Measurements from ENCODE around the gene SETDB1. TPM values are rescaled to one million over a fixed set of nuclear protein-coding genes. Genes with fewer than 3 reads are reported as not detected.

SETDB1 gene
- total RNA-seq, 1 donor = 30.7 TPM

GRCh38 chr1:150981177-150981804, 55.1 kb downstream of the SETDB1 start:
- H3K4me3 ChIP-seq (ENCODE audit: low read depth, low read length) = no peak overlapping the region
- DNase-seq (ENCODE audit: low read depth) = no peak
- TF ChIP-seq CTCF (IDR thresholded peaks at IDR 0.05; ENCODE audit: insufficient read depth, low read length) = no peak

- DNase-seq (ENCODE audit: low read depth) = no peak
- no peak within 1 kb of the TSS for H3K4me3 ChIP-seq (ENCODE audit: low read depth, low read length)
- TF ChIP-seq CTCF (IDR thresholded peaks at IDR 0.05; ENCODE audit: insufficient read depth, low read length) = no peak
Observed at GRCh38 chr1:150981805-150982712, 55.9 kb downstream of the SETDB1 start, which contains the start of gene ANXA9. ANXA9 (plus strand) TSS chr1:150982292; CDS start chr1:150983106, 814 bp downstream.

GRCh38 chr1:150985179-150985825, 59.1 kb downstream of the SETDB1 start:
- TF ChIP-seq CTCF (IDR thresholded peaks at IDR 0.05; ENCODE audit: insufficient read depth, low read length) = no peak
- no peak for DNase-seq (ENCODE audit: low read depth)
- no peak overlapping the region for H3K4me3 ChIP-seq (ENCODE audit: low read depth, low read length)

GRCh38 chr1:150987924-150988323, 61.8 kb downstream of the SETDB1 start:
- no peak for TF ChIP-seq CTCF (IDR thresholded peaks at IDR 0.05; ENCODE audit: insufficient read depth, low read length)
- H3K4me3 ChIP-seq (ENCODE audit: low read depth, low read length) = no peak overlapping the region
- no peak for DNase-seq (ENCODE audit: low read depth)

GRCh38 chr1:150992626-150993025, 66.5 kb downstream of the SETDB1 start:
- no peak for DNase-seq (ENCODE audit: low read depth)
- H3K4me3 ChIP-seq (ENCODE audit: low read depth, low read length) = no peak overlapping the region
- TF ChIP-seq CTCF (IDR thresholded peaks at IDR 0.05; ENCODE audit: insufficient read depth, low read length) = no peak

GRCh38 chr1:150994248-150994647, 68.1 kb downstream of the SETDB1 start:
- no peak for TF ChIP-seq CTCF (IDR thresholded peaks at IDR 0.05; ENCODE audit: insufficient read depth, low read length)
- H3K4me3 ChIP-seq (ENCODE audit: low read depth, low read length) = no peak overlapping the region
- DNase-seq (ENCODE audit: low read depth) = no peak
